Hepatocyte (in vitro differentiated cells): Measurements from ENCODE around the gene PRKCZ.

Source experiments
- EZH2 ChIP-seq: fragments of 200-600 bp; sonication (generic); IDR thresholded peaks from 2 replicates; pipeline ENCODE4 v1.6.1; 2016; ENCODE audit warnings: antibody characterized with exemption, mild to moderate bottlenecking, borderline replicate concordance
- EZH2phosphoT487 ChIP-seq: fragments of 200-600 bp; sonication (generic); IDR thresholded peaks from one replicate; pipeline ENCODE4 v1.6.1; 2018; ENCODE audit warnings: antibody characterized with exemption, mild to moderate bottlenecking, low read depth, moderate library complexity; ENCODE audit not compliant: unreplicated experiment, severe bottlenecking
- TF ChIP-seq, protein P1 (sequence below): fragments of 200-600 bp; sonication (generic); IDR thresholded peaks from 2 replicates; pipeline ENCODE4 v1.5.1; 2016; ENCODE audit warnings: antibody characterized with exemption, mild to moderate bottlenecking; ENCODE audit not compliant: poor library complexity

- TF ChIP-seq, protein P1, sequence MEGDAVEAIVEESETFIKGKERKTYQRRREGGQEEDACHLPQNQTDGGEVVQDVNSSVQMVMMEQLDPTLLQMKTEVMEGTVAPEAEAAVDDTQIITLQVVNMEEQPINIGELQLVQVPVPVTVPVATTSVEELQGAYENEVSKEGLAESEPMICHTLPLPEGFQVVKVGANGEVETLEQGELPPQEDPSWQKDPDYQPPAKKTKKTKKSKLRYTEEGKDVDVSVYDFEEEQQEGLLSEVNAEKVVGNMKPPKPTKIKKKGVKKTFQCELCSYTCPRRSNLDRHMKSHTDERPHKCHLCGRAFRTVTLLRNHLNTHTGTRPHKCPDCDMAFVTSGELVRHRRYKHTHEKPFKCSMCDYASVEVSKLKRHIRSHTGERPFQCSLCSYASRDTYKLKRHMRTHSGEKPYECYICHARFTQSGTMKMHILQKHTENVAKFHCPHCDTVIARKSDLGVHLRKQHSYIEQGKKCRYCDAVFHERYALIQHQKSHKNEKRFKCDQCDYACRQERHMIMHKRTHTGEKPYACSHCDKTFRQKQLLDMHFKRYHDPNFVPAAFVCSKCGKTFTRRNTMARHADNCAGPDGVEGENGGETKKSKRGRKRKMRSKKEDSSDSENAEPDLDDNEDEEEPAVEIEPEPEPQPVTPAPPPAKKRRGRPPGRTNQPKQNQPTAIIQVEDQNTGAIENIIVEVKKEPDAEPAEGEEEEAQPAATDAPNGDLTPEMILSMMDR, result no peak
- TF ChIP-seq EZH2, result no peak
- no peak for TF ChIP-seq EZH2phosphoT487
Measured at GRCh38 chr1:2074396-2074795, 24.2 kb downstream of the PRKCZ start.
